GM20431 (cell line): ENCODE measurements around the gene OLFML2B.
"Not testable (repeated sequence)": the region's sequence is repeated elsewhere in the genome, so short reads cannot be mapped to it uniquely, and the experiment has no call there.

ENCODE experiments used
- in situ Hi-C: fragments of 300-500 bp; cut with MseI, MboI; formaldehyde crosslinking; loops from one replicate; pipeline ENCODE4 v1.15.0; 2020; ENCODE audit warnings: low sequenced_read_pairs; ENCODE audit not compliant: unreplicated experiment

Gene OLFML2B

DNA sequence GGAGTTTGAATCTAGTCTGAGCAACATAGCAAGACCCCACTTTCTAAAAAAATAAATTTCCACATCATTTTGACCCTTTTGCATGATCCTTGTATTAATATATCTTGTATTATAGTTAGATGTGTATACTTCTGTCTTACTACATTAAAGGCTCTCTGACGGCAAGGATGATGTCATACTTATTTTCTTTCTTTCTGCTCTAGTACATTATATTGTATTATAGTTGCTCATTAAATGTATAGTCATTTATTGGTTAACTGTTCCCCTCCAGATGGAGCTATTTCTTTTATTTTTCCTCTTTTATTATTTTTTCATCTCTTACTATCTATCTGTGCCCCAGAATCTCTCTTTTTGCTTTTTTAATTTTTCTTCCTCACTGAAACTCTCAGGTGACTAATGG is 15.0 kb upstream of the OLFML2B start:
- in situ Hi-C loops: loop anchor here (25.0 kb wide), 1 partner anchor 251 kb away; no protein-coding TSS in a partner anchor

DNA sequence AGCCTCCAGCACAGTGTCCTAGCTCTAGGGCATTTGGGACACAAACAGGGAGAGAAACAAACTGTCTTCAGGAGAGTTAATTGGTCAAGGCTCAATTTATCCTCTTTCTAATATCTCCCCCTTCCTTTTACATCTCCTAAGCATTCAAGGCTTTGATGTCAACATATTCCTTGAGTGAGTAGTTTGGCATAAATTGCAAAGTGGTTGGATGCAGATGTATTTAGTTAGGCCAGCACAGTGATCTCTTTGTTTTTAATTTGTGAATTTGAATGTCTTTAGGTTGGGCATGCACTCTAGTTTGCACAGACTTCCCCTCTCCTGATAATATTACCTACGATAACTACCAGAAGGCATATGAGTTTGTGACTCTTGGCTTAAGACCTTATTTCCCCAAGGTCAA is 12.5 kb upstream of the OLFML2B start:
- in situ Hi-C loops: loop anchor here (25.0 kb wide), 1 partner anchor 249 kb away; no protein-coding TSS in a partner anchor

DNA sequence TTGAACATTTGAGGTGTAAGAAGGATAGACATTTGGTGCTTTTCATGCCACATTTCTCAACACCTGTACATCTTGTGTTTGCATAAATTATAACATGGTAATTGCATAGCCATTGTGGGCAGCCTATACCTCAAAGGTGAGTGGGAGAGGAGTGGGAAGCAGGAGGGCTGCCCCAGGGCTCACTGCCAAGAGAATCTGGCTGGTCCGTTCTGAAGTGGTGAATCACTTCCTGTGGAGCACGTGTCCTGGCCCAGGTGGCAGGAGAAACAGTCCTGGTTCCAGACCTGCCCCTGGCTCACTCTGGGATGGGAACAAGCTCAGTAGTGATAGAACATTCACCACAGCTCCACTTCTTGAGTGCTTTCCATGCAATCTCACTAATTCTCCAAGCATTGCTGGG is 11.6 kb upstream of the OLFML2B start:
- in situ Hi-C loops: loop anchor here (25.0 kb wide), 1 partner anchor 248 kb away; no protein-coding TSS in a partner anchor

DNA sequence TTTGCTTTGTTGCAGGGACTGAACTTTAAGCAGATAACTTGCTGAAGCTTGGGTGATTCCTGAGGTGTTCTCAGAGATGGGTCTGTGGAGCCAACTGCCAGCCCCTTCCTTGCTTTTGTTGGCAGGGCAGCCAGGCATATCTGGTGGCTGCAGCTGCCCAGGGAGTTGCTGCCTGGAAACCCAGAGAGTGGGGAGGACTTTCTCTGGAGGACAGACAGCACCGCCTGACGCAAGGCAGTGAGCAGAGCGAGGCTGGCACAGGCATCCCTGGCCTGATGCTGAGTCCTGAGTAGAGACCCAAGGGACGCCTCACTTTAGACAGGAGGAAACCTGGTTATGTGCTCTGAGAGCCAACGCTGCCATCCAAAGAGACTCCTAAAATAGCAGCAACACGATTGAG is 9.8 kb upstream of the OLFML2B start:
- in situ Hi-C loops: loop anchor here (25.0 kb wide), 1 partner anchor 246 kb away; no protein-coding TSS in a partner anchor

DNA sequence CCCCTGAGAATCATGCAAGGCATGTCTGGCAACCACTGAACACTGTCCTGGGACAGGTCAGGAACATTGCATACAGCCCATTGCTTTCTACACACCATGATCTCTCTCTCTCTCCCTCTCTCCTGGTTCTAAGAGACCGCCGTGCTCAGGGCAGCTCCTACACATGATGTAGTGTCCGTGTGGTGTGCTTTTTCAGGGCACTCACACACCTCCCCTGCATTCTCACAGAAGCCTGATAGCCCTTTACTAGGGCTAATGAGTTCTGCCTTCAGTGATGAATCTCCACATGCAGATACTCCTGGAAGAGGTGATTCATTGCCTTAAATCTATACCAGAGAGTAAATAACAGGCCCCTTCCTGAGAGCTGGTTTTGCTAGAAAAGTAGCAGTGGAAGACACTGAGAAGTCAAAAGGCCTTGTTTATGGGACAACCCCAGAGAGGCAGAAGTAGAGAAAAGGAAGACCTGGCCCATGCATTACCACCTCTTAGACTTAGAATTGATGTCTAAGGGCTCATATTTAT is 7.2 kb upstream of the OLFML2B start:
- in situ Hi-C loops: loop anchor here (25.0 kb wide), 1 partner anchor 244 kb away; no protein-coding TSS in a partner anchor

DNA sequence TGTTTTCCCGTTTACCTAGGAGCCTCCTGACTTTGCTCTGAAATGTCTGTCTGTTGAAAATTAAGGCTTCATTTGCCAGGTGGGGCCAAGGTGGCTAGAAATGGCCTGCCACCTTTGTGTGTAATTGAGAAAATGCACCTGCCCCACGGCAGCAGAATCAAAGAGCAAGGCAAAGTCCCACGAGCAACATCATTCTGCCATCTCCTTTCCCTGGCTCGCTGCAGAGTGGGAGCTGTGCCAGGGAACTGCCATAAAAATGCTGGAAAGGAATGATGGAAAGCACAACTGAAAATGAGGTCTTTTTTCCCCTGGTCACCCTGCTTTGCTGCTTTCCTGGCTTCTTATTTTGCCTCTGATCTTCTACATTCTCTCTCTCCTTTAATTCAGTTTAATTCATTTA is 5.5 kb upstream of the OLFML2B start:
- in situ Hi-C loops: loop anchor here (25.0 kb wide), 1 partner anchor 242 kb away; no protein-coding TSS in a partner anchor

DNA sequence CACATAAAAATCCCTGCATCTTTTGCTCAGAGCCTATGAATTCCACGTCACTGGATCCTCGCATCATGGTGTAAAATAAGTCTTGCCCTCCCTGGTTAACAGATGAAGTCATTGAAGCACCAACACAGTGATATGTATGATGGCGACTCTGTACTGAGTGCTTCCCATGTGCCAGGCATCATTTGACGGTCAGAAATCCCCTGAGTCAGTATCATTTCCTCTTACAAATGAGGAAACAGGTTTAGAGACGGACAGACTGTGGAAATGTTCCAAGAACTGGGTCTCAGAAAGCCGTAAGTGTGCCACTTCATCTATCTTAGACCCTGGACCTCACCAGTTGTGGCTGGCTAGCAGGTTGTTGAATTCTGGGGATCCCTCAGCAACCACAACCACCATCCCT is 5.1 kb upstream of the OLFML2B start:
- in situ Hi-C loops: loop anchor here (25.0 kb wide), 1 partner anchor 241 kb away; no protein-coding TSS in a partner anchor

DNA sequence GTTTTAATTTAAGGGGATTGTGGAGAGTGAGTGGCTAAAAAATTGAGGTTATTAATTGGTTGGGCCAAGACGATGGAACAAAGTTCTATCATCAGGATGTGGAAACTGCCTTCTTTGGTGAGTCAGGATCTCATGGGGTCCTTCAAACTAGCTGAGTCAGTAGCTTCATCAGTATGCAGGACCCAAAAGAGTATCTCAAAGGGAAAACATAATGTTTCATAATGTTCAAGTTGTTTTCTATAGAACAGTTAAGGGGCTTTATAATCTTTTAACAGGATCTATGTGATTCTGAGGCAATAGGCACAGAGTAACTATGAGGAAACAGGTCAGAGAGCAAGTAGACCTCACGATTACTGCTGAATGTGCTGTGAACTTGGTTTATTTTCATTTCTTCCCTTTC is 3.2 kb upstream of the OLFML2B start:
- in situ Hi-C loops: loop anchor here (25.0 kb wide), 1 partner anchor 240 kb away; no protein-coding TSS in a partner anchor

DNA sequence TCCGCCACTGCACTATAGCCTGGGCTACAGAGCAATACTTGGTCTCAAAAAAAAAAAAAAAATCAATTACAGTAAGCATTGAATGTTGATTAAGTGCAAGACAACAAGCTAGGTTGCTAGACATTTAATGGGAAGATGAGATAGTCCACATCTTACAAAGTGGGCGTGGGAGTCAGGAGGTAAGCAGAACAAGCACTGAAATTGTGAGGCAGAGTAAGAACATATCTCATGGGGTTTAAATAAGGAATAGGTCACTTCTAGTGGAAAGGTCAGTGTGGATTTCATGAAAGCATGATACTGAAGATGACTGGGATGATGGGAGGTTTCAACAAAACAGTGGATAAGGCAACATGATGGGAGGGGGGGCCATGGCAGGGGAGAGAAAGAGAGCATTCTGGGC is 1.9 kb upstream of the OLFML2B start:
- in situ Hi-C loops: loop anchor here (25.0 kb wide), 1 partner anchor 238 kb away; no protein-coding TSS in a partner anchor

DNA sequence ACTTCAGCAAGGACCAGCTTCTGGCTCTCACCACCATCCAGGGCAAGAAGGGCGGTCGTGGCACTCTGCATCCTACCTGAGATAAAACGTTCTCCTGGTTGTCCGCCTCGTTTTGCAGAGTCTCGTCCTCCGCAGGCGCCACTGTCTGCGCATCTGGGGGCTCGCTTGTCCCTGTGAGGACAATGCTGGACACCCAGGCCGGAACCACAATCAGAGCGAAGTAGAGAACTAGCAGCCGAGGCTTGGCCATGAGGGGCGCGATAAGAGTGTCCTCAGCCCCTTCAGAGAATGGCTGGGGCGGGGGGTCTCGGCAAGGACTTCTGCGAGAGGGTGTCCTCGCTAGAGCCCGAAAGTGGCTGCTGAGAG is 505 bp downstream of the OLFML2B start:
- in situ Hi-C loops: no loop called here

DNA sequence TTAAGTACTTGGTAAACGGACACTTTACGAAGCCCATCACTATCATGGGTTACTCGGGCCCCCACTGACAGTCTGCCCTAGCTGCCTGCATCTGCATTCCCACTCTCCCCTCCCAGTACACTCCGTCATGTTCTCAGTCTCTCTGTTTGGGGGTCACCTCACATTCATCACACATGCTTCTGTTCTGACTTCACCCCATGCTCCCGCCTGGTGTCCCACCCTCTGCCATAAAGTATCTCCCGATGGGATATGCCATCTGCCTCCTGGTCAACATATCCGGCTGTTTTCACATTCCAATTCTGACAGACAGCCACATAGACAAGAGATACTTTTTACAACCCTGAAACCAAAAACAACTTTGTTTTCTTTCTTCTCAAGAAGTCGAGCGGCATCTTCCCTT is 1.0 kb downstream of the OLFML2B start:
- in situ Hi-C loops: no loop called here

DNA sequence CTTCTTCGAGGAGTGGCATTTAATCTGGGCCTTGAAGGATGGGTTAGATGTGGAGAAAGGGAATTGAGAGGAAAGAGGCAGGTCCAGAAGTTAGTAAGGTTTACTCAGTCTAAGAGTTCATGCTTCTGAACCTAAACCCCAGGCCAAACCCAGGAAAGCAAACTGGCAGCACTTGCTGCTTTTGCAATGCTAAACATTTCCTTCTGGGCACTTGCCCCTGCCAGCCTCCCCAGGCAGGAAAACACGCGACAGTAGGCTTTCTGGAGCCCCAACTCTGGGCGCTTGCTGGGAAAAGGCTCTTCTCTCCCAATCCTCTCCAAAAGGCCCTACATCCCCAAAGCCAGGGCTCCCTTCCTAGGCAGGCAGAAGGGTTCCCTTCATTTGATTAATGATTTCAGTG is 2.5 kb downstream of the OLFML2B start:
- in situ Hi-C loops: no loop called here

DNA sequence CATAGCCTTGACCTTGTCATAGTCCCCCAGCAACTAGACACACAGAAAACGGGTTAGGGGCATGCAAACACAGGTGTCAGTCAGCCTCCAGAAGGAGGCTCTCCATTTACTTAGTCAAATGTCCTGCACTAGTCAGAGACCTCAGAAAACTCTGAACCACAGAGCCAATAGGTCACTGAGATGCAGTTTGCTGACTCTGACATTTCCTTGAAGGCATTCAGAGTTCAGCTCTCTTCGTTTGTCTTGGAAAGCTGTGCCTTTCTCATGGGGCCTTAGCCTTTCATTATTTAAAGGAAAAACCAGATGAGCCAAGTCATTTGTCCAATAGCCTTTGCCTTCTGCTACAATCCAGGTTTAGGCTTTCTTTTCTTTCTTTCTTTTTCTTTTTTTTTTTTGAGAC is 3.5 kb downstream of the OLFML2B start:
- in situ Hi-C loops: no loop called here

DNA sequence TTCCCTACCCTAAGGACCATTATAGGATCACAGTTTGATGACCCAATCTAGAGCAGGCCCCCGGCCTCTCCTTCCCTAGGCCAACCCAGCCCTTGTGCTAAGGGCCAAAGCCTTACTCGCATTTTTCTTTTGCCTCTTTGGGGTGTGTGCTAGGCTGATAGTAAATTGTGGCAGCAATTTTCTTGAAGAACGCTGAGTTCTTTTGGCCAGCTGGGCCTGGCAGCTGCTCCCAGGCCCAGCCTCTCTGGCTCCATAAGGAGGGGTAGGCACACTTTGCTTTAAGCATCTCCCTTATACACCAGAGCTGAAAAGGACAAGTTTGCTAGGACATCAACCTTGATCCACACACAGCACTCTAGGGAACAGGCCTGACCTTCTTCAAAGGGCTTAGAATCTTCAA is 4.2 kb downstream of the OLFML2B start:
- in situ Hi-C loops: no loop called here

DNA sequence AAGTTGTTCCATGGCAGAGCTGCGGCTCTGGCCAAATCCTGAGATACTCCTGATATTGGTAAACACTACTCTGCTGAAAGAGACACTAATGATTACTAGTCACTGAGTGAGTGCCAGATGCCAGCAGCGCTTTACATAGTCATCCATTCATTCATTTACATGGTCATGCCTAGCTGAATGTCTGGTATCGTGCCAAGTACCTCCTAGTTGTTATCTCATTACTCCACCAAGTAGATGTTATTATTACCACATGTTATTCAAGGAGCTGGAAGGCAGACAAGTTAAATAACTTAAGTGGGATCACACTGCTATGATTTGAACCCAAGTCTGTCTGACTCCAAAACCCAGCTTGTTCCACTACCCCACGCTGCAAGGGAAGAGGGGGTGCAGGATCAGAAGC is 4.7 kb downstream of the OLFML2B start:
- in situ Hi-C loops: no loop called here

DNA sequence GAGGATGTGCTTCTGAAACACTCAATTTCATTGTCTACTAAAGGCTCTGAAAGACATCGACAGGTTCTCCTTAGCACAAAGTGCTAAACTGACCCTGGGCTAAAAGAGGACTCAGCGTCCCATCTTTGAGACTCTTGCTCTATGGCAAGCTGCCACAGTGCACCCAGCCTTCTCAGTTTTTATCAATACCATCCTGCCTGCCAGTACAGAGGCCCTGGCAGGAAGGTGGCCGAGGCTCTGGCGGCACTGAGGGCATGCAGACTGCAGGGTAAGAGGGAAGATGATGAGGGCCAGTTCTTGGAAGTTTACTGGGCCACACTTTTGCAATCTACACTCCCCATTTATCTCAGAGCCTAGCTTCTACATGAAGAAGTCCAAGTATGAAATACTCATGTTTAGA is 5.3 kb downstream of the OLFML2B start:
- in situ Hi-C loops: no loop called here

DNA sequence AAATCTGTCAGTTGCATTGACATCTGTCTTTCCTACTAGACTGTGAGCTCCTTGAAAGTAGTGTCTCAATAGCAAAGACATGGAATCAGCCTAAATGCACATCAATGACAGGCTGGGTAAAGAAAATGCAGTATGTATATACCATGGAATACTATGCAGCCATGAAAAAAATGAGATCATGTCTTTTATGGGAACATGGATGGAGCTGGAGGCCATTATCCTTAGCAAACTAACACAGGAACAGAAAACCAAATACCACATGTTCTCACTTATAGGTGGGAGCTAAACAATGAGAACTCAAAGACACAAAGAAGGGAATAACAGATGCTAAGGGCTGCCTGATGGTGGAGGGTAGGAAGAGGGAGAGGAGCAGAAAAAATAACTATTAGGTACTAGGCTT is 5.9 kb downstream of the OLFML2B start:
- in situ Hi-C loops: not testable (repeated sequence)

DNA sequence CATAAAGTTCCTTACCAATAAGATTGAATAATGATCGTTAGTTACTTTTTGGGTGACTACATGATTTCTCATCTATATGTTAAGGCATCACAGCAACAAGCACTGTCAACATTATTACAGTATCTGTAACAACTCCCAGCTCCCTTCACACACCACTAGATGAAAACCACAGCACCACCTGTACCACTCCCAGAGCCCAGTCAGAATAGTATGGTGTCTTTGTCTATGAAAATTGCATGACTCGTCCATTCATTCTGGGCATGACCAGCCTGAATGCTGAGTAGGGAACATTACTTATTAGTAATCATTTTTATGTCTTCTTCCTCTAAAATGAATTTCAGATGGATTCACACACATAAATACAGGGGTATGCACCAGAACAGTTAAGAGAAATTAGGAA is 7.0 kb downstream of the OLFML2B start:
- in situ Hi-C loops: no loop called here

DNA sequence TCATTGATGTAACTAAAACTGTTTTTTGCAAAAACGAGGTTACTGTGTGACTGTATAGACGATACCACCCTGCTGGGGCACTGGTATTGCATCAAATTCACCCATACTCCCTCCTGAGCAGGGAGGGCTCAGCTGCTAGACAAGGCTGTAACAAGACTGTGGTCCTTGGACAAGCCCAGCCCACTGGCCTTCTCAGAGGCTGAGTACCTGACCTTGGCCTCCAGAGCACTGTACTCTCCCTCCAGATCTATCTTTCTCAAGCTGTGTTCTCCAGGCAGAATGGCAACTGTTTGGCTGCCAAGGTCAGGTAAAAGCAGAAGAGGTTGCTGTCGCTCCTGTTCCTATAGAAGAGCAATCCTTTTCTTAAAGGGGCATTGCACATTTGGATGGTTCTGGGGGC is 8.5 kb downstream of the OLFML2B start:
- in situ Hi-C loops: no loop called here

DNA sequence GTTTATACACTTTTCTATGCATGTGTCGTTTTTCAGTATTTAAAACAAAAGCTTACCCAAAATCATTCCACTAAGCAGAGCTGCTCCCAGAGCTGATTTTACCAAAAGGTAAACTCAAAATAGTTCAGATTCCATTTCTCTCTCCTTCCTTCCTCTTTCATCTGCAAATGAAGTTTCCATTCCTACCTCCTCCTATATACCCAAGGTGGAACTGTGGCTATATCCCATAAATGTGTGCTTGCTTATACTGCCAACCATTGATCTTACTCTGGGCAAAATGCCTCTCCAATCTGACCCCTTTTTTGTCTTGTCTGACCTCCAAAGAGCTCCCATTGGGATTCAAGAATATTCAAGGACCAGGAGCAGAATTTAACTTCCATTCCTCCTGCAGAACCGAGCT is 9.5 kb downstream of the OLFML2B start:
- in situ Hi-C loops: no loop called here

DNA sequence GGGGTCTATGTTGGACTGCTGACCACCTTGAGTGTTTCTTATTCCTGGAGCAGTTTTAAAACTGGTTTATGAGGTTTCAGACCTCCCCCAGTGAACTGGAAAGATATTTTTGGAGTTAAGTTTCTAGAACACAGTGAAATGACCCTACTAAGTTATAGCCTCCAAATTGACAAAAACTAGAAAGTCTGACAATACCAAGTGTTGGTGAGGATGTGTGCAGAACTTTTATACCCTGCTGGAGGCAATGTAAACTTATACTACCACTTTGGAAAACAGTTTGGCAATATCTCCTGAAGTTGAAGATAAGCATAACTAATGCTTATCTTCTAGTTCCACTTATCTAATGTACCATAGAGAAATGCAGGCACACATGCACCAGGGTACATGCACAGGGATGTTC is 10.4 kb downstream of the OLFML2B start:
- in situ Hi-C loops: no loop called here

DNA sequence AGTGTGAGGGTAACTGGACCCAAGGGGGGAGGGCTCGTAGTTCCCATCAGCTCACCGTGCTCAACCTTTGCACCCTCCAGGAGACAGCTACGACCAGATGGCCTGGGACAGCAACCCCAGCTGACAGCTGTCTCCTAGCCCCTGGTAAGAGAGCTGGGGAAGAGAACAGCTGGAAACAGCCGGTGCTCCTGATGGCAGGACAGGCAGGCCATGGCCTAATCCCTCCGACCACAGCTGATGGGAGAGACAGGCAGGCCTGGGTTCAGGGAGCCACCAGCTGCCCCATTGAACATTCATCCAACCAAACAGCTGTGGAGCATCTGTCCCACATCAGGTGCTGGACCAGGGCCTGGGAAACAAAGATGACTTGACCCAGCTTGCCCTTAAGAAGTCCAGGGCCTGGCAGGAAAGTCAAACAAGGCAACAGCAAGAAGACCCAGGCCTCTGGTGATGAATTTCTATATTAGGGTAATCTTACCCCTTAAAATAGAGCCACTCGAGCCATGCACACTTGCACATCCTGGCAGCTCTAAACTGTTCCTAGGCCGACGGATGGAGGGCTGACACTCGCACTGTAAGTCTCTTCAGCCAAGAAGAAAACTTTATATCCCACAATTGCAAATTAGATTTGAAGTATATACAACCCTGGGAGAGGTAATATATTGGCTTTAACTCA is 12.2 kb downstream of the OLFML2B start:
- in situ Hi-C loops: no loop called here
